HG03469 (cell line): ENCODE measurements around the gene HSPA12A.

Experiments
- ATAC-seq: cut with Tn5 transposase; IDR thresholded peaks from one replicate; pipeline ENCODE4 v1.9.1; 2021; ENCODE audit warnings: mild to moderate bottlenecking, moderate library complexity, moderate number of reproducible peaks; ENCODE audit not compliant: unreplicated experiment

The HSPA12A gene

GRCh38 chr10:116671274-116671926 lies 71.0 kb downstream of the HSPA12A start:
- ATAC-seq, result no peak

DNA sequence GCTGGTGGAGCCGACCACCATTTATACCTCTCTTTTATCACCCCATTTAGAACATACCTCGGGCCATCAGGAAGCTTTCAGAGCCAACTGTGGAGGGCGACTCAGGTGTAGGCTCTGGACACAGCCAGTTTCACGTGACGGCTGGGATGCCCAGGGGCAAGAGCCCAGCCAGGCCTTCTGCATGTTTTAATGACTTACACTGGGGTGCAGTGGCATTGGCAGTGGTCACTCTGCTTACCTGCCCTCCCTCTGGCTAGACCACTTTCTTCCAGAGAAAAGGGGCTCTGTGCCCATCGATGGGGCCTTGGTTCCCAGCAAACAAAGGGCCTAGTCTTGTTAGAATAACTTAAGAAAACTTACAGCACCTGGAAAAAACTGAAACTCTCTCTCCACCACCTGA lies 71.7 kb downstream of the HSPA12A start:
- no peak for ATAC-seq

DNA sequence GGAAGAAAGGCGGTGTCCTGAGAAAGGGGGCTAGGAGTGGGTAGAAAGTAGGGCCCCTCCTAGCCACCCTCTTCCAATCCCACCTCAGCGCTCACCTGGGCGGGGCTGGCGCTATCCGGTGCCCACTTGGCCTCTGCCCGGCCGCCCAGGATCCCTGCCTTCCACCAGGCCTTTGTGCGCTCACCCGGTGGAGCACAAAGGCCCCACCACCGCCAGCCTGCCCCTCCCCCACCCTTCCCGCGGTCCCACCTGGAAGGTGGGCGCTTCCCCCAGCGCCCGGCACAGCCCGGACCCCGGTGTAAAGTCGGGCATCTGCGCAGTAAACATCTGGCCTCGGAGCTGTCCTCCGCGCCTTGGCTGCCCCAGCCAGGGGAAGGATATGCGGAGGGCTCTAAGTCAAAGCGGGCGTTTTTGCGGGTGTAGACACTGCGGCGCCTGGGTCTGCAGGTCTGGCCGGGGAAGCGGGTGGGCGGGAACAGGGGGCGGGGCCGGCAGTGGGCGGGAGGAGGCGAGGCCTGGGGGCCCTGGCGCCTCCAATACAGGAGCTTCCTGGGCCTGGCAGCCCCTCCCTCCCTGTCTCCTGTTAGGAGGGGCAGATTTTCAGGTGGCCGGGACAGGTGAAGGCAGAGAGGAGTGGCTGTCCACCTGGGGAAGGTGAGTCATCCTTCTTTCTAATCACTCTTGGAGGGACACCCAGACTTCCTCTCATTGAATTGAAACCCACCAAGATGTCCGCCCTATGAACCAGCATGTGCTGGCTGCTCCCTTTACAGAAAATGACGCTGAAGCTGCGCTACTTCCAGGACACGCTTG lies 72.3 kb downstream of the HSPA12A start:
- no peak for ATAC-seq

- ATAC-seq, result no peak
These were observed 73.3 kb downstream of the HSPA12A start for GRCh38 chr10:116669080-116669479.

- no peak for ATAC-seq
These were observed 73.9 kb downstream of the HSPA12A start for GRCh38 chr10:116668446-116668845.

- ATAC-seq, result no peak
These were observed 74.3 kb downstream of the HSPA12A start for GRCh38 chr10:116668018-116668417.

DNA sequence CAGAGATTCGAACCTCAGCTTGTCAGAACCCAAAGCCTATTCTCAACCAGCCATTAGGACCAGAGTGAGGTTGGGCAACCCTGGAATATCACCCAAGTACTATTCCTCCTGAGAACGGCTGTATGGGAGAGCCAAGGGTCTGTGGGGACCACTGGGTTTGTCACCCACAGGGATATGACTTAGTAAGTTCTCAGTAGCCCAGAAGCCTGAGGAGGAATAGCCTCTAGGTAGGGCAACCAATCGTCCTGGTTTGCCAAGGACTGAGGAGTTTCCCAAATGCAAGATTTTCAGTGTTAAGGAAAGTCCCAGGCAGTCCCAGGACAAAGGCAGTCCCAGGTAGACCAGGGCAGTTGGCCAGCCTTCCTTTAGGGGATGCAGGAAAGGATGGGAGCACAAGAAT lies 74.9 kb downstream of the HSPA12A start:
- no peak for ATAC-seq

DNA sequence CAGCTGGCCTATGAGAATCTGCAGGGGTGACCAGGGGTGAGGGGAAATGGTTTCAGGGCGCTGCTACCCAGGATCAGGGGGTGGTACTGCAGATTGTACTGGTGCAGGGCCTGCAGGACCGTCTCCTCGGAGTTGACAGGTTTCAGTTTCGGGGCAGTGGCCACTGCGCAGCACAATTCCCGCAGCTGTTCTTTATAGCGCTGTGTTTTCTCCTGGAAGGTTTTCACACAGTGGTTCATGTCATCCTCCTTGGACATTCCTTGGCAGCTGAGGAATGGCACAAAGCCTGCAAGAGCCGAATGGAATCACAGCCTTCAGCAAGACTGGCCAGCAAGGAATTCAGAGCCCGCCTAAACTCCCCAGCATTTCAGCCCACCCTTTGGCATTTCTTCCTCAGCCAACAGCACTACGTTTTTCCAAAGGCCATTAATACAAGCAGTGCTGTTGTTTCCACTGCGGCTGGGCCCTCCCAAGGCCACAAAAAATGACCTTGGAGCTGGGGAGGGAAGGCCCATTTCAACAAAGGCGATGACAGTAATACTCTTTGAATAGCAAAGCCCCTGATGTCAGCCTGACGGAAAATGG lies 76.7 kb downstream of the HSPA12A start:
- ATAC-seq, result no peak

DNA sequence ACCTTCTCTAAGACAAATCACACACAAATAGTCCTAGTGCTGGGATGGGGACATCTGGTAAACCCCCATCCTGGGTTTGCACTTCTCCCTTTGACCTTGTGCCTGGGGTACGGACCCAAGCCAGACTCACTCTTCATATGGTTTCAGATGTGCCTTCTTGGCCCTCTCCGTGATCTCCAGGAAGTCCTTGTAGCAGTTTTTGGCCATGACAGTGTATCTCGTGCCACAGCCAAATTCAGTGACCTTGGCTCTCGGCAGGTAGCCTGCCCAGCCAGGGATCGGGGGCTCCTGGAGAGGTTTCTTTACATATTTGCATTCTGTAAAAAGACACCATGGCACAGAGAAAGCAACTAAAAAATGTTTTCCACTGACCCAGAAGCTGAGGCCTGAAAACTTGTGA lies 77.7 kb downstream of the HSPA12A start:
- no peak for ATAC-seq

DNA sequence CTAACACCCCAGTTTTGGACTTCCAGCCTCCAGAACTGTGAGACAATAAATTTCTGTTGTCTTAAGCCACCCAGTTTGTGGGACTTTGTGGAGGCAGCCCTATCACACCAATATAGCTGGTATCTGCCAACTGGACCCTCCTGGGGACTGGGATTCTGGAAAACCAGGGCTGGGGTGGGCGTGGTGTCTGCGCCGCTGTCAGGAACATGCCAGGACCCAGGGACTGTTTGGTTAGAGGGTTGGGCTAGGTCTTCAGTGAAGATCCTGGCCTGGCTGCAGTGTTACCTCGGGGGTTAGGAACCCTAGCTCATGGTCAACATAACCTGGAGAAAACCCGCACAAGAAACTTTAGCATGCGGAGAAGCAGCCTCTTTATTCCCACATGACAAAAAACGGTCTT lies 79.0 kb downstream of the HSPA12A start:
- no peak for ATAC-seq

- ATAC-seq, result no peak
These were observed 81.5 kb downstream of the HSPA12A start for GRCh38 chr10:116660860-116661259.

DNA sequence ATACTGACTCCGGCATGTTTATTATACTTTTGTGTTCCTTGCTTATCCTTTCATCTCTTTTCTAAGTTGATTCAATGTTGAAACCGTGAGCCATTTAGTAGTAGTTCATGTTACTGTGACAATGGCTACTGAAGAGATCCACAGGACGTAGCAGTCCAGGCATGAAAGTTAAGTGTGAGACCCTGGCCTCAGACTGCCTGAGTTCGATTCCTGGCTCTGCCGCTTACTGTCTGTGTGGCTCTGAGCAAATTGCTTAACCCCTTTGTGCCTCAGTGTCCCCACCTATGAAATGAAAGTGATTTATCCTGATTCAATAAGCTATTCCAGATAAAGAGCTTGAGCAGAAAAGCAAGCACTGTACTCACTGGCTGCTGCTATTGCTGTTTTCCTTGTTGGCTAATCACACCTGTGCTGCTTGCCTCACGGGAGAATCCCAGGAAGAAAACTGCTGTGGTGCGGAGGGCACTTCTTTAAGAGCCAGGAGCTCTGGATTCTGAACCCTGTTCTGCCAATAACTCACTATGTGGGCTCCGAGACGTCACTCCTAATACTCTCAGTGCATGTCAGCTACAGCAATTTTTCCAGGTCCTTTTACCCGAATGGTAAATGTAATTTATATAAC lies 83.2 kb downstream of the HSPA12A start:
- ATAC-seq, result no peak

DNA sequence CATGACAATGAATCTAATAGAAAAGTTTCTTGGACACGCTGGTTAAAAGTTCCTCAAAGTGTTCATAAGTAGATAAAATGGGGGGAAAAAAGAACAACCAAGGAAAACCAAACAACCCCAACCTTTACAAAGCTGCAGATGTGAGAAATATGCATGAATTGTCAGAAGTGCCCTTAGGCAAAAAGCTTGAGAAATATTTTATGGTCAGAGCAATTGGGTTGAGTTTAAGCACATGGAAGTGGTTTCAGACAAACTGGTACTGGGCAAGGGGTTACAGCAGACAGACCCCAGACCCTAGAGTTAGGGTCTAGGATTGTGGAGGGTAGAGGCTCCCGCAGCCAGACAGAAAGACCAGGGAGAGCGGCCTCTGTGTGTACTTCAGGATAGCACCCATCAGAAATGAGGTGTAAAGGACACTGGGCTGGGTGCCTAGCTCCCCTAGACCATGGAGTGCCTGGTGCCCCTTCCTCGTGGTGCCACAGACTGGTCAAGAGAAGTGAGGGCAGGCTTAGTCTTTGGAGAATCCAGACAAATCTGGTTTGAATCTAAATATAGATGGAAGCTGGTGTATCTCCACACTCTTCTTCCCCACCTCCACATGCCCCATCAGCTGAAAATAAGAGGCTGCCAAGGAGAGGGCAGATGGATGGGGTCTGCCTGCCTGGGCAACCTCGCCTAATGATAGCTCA lies 84.4 kb downstream of the HSPA12A start:
- ATAC-seq, result no peak

DNA sequence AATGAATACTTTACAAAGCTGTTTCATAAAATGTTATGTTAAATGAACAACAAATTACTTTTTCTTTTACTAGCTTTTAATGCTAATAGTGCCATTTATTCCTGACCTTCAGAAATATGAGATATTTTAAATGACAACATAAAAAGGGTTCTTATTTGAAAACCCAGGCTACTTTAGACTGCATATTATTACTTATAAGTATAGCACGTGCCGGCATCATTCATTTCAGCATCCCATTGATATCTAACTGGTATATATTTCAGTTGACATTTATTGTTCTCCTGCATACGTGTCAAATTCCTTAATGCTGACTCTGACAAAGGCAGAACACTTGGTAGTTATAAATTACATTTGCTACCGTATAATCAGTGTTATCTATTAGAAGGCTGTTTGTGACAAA lies 86.3 kb downstream of the HSPA12A start:
- no peak for ATAC-seq

GRCh38 chr10:116655568-116655967 lies 86.8 kb downstream of the HSPA12A start:
- ATAC-seq, result no peak

DNA sequence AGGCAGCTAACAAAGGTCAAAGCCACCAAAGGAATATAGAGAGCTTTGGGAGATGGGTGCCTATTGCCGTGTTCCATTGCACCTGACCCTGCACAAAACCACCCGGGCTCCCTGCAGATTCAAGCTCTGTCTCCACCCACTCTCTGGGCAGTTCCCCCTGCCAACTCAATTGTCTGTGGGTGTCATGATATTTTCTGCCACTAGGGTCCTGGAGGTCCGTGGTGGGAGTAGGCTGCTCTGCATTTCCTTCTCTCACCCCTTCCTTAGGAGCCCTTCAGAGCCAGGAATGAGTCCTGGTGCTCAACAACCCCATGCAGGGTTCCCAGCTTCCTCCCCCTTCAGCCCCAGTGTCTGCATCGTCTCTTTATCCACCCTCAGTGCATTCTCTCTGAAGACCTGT lies 87.5 kb downstream of the HSPA12A start:
- ATAC-seq, result no peak

DNA sequence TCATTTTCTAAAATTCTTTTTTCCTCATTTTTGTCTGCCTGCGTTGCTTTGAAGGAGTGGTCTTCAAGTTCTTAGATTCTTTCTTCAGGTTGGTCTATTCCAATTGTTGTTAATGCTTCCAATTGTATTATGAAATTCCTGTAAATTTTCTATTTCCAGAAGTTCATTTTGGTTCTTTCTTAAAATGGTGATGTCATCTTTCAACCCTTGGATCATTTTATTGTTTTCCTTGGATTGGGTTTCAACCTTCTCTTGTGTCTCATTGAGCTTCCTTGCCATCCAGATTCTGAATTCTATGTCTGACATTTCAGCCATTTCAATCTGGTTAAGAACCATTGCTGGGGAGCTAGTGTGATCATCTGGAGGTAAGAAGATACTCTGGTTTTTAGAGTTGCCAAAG lies 88.5 kb downstream of the HSPA12A start:
- ATAC-seq, result no peak

- no peak for ATAC-seq
These were observed 93.5 kb downstream of the HSPA12A start for GRCh38 chr10:116648903-116649302.

DNA sequence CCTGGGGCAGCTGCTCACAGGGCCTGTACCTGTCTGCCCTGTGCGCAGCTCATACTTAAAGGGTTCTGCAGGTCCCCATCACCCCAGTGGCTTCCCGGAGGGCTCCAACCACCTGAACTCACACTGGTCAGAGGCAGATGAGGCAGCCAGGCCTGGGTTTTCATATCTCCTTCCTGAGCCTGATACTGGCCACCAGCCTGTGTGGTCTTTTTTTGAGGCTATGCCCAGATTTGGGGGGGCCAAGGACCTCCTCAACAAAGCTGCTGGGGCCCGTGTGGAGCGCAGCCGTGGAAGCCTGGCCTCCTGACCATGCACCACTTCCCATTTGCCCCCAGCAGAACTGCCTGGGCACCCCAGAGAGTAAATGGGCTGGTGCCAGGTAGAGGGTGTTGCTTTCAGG lies 95.9 kb downstream of the HSPA12A start:
- no peak for ATAC-seq

DNA sequence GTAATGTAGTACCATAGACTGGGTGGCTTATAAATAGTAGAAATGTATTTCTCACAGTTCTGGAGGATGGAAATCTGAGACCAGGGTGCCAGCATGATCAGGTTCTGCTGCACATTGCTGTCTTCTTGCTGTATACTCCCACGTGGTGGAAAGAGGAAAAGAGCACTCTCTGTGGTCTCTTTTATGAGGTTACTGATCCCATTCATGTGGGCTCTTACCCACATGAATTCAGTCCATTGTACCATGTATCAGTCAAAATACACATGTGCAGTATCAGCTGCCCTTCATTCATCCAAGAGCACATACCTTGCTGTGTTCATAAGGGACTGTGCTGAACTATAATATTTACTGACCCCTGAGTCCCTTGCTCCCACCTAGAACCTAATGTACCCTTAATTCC lies 104.5 kb downstream of the HSPA12A start:
- no peak for ATAC-seq

- ATAC-seq, result no peak
These were observed 105.4 kb downstream of the HSPA12A start for GRCh38 chr10:116636976-116637375.
